Left lung (tissue), 10 donors: ENCODE measurements around the gene PGBD2. TPM values are rescaled to one million over a fixed set of nuclear protein-coding genes. Genes with fewer than 3 reads are reported as not detected.
A peak's percentile ranks its signal among the peaks of the same experiment; 100 is the strongest.
"Not testable (repeated sequence)": the region's sequence is repeated elsewhere in the genome, so short reads cannot be mapped to it uniquely, and the experiment has no call there.

ENCODE experiments used
- ATAC-seq: fragments of 200-7000 bp; cut with Tn5 transposase; one replicate; pipeline ENCODE4 v1.9.1; 2020; ENCODE audit warnings: moderate library complexity
- DNase-seq, 4 donors: peaks; one replicate each; pipeline ENCODE4 v3.0.0-alpha.2; 2013 to 2020
- H3K27ac ChIP-seq, 2 donors: fragments of 200-600 bp; sonication (generic) in 1 of 2; one replicate each; pipeline versions ENCODE4 v1.5.0 to v1.8.0; 2020 to 2021
- H3K27me3 ChIP-seq, 2 donors: fragments of 200-600 bp; sonication (generic) in 1 of 2; one replicate each; pipeline versions ENCODE4 v1.5.0 to v1.8.0; 2020 to 2021
- H3K36me3 ChIP-seq, 2 donors: fragments of 200-600 bp; sonication (generic) in 1 of 2; one replicate each; pipeline versions ENCODE4 v1.5.0 to v1.8.0; 2020 to 2021
- H3K4me1 ChIP-seq, 2 donors: fragments of 200-600 bp; one replicate each; pipeline ENCODE4 v1.8.0; 2021
- H3K4me3 ChIP-seq, 2 donors: fragments of 200-600 bp; sonication (generic) in 1 of 2; one replicate each; pipeline versions ENCODE4 v1.5.0 to v1.8.0; 2020 to 2021; ENCODE audit warnings: mild to moderate bottlenecking in 1 of 2
- H3K9me3 ChIP-seq, 2 donors: fragments of 200-600 bp; sonication (generic) in 1 of 2; one replicate each; pipeline versions ENCODE4 v1.5.0 to v1.8.0; 2020 to 2021
- intact Hi-C, 2 donors: fragments of 100-400 bp; cut with DNase I; formaldehyde crosslinking; loops; one replicate each; pipeline versions ENCODE4 v1.11.2 to v1.14.2; 2022
- polyA plus RNA-seq, 6 donors: library from polyadenylated mRNA; unstranded; fragments of 120-200 nt; gene quantifications; one replicate each; pipeline ENCODE4 v1.2.1, GENCODE V29; 2013; ENCODE audit not compliant: insufficient read length in 6 of 6
- total RNA-seq, 2 donors: library from RNA; stranded (reverse); fragmentation: NEBNext Ultra II Directional; extraction: Animal tissue kit (Norgen Biotek cat#: 25700); gene quantifications; one replicate each; pipeline ENCODE4 v1.2.1, GENCODE V29; 2021
- TF ChIP-seq, protein P1 (sequence below), 2 donors: fragments of 200-600 bp; sonication (generic) in 1 of 2; IDR thresholded peaks; one replicate each; pipeline versions ENCODE4 v1.5.0 to v1.8.0; 2021; ENCODE audit warnings: antibody characterized with exemption in 2 of 2
- donor health status: DM: no; HTN: yes; CAD: no.
- donor health status: DM: no; HTN: no; CAD: no.

PGBD2 gene
- total and polyA plus RNA-seq, 8 donors, result 7.0 to 12.7 (median 12.0) TPM

GRCh38 chr1:248914796-248915381, 8.9 kb downstream of the PGBD2 start:
- H3K36me3 ChIP-seq, result peaks cover 0 to 62% of the 10 kb centered on the region in 2 donors
- H3K9me3 ChIP-seq, result no peaks in the 10 kb centered on the region
- H3K4me1 ChIP-seq, result no peaks in the 10 kb centered on the region
- TF ChIP-seq, protein P1, sequence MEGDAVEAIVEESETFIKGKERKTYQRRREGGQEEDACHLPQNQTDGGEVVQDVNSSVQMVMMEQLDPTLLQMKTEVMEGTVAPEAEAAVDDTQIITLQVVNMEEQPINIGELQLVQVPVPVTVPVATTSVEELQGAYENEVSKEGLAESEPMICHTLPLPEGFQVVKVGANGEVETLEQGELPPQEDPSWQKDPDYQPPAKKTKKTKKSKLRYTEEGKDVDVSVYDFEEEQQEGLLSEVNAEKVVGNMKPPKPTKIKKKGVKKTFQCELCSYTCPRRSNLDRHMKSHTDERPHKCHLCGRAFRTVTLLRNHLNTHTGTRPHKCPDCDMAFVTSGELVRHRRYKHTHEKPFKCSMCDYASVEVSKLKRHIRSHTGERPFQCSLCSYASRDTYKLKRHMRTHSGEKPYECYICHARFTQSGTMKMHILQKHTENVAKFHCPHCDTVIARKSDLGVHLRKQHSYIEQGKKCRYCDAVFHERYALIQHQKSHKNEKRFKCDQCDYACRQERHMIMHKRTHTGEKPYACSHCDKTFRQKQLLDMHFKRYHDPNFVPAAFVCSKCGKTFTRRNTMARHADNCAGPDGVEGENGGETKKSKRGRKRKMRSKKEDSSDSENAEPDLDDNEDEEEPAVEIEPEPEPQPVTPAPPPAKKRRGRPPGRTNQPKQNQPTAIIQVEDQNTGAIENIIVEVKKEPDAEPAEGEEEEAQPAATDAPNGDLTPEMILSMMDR (IDR thresholded peaks at IDR 0.05), result no peak
- intact Hi-C loops, result no loop called here
- ATAC-seq (no peak), DNase-seq (no peak)
- no peaks in the 10 kb centered on the region for H3K27me3 ChIP-seq
- no peak overlapping the region for H3K4me3 ChIP-seq
- no peak overlapping the region for H3K27ac ChIP-seq

- Histone ChIP-seq H3K27ac (no peak overlapping the region), H3K4me1 (no peaks in the 10 kb centered on the region), H3K27me3 (no peaks in the 10 kb centered on the region), H3K4me3 (no peak overlapping the region), H3K36me3 (peaks cover 0 to 65% of the 10 kb centered on the region in 2 donors), H3K9me3 (no peaks in the 10 kb centered on the region)
- no peak for DNase-seq
- no peak for ATAC-seq
- TF ChIP-seq, protein P1 (IDR thresholded peaks at IDR 0.05), result no peak
- intact Hi-C loops, result no loop called here
These were observed 12.1 kb downstream of the PGBD2 start for GRCh38 chr1:248918131-248918530.

DNA sequence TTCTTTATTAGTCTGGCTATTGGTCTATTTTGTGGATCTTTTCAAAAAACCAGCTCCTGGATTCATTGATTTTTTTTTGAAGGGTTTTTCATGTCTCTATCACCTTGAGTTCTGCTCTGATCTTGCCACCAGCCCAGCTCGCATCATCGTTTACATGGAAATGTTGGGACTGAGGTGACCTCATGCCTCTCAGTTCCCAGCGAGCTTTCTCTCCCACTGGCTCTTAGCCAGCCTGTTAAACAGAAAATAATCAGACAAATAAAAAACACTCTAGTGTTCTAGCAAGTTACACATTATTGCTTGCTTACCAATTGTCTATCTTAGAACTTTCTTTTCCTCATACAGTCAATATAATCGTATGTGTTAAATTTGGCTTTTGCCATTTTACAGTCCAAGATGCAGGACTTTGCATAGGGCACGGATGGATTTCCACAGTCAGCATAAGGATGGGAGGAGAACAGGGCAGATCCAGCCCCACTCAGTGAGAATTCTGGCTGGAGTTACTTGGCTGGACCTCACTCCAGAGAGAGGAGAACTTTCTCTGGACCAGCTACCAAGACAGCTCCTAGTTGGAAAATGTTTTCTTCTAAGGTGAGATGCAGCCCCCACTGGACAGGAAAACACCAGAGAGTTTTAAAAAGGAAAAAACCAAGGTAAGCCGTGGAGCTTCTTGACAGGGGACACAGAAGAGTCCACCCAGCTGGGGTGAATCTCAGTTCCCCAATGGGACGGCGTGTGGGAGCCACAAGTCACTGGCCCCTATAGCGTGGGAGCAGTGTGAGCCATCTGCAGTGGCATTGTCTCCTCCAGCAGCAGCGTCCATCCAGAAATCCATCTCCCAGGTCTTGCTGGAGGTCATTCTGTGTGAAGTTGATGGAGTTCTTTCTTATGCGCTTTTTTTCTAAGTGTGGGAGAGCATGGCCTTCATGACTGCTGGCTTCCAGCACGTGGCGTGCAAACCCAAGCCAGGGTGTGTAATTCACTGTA, 17.6 kb downstream of the PGBD2 start:
- Histone ChIP-seq H3K27ac (no peak overlapping the region), H3K4me3 (no peak overlapping the region), H3K36me3 (peaks cover 0 to 21% of the 10 kb centered on the region in 2 donors), H3K9me3 (no peaks in the 10 kb centered on the region), H3K4me1 (peaks cover 0 to 16% of the 10 kb centered on the region in 2 donors), H3K27me3 (no peaks in the 10 kb centered on the region)
- ATAC-seq, result no peak
- TF ChIP-seq, protein P1 (IDR thresholded peaks at IDR 0.05), result no peak
- intact Hi-C loops, result no loop called here
- no peak for DNase-seq

DNA sequence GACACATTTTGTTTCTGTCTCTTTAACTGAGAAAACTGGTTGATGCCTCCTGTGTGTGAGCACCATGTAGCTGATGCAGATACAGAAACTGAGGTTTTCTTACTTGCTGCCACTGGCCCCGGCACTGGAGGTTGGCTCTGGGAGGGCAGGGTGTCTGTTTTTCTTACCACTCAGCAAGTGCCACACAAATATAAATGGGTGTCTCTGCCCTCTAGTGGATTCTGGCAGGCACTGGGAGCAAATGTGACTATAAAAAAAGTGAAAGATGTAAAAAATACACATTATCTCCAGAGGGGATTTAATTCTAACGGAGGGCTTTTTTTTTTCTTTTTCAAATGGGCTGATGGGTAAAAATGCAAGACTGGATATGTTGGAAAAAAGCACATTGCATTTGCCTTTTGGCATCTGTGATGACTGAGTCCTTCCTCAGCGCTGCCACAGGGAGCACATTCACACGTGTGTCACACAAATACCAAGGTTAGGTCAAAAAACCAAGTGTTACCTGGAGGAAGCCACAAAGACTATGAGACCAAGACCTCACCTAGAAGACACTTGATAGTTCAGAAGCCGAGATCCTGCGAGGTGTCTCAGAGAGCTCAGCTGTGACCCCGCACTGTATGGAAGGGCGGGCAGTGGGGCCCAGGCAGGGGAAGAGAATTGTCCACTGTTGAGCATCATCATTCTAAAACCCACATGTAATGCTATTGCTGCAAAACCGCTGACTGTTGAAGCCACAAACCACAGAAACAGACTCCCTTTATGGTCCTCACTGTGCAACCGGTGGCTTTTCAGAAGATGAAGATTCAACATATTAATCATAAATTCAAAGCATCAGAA, 18.9 kb downstream of the PGBD2 start:
- Histone ChIP-seq H3K4me3 (no peak overlapping the region), H3K36me3 (peaks cover 0 to 13% of the 10 kb centered on the region in 2 donors), H3K27me3 (no peaks in the 10 kb centered on the region), H3K27ac (no peak overlapping the region), H3K4me1 (peaks cover 0 to 16% of the 10 kb centered on the region in 2 donors), H3K9me3 (no peaks in the 10 kb centered on the region)
- intact Hi-C loops, result no loop called here
- peak; percentile 80 for ATAC-seq
- TF ChIP-seq, protein P1 (IDR thresholded peaks at IDR 0.05), result peak; percentile 39 to 53
- DNase-seq, result peak in 2 of 4 donors; percentile 29 to 40

DNA sequence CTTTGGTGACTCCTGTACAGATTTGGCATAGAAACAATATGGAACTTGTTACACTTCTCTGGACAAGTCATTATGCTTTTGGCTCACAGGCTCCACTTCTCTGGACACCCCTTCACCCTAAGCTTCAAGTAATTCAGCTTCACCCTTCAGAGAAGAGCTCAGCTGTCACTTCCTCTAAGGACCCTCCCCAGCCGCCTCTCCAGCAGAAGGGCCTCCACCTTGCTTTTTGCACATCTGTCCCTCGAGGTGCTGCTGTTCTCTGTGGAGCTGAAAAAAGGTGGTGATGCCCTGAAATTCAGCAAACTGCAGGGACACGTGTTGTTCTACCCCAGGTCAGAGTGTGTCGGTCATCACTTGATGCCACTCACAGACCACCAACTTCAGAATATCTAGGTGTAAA, 19.8 kb downstream of the PGBD2 start:
- H3K9me3 ChIP-seq, intact Hi-C loops, ATAC-seq, DNase-seq, H3K4me3 ChIP-seq, H3K27me3 ChIP-seq, H3K36me3 ChIP-seq, H3K27ac ChIP-seq: not testable (repeated sequence)
- H3K4me1 ChIP-seq, result peaks cover 0 to 16% of the 10 kb centered on the region in 2 donors
